ENCODE measurements around the gene SF1.
A peak's percentile ranks its signal among the peaks of the same experiment; 100 is the strongest.

The SF1 gene

GRCh38 chr11:64777449-64778222, 706 bp downstream of the SF1 start:
- DNase-seq: peak; percentile 78

- DNase-seq: no peak
These were observed 1.5 kb downstream of the SF1 start for GRCh38 chr11:64776875-64777274.

- no peak for DNase-seq
These were observed 1.9 kb downstream of the SF1 start for GRCh38 chr11:64776425-64776824.

GRCh38 chr11:64774144-64774543, 4.2 kb downstream of the SF1 start:
- no peak for DNase-seq

GRCh38 chr11:64772303-64773018, 5.9 kb downstream of the SF1 start:
- no peak for DNase-seq

- no peak for DNase-seq
These were observed 6.5 kb downstream of the SF1 start for GRCh38 chr11:64771861-64772260.

- DNase-seq: no peak
These were observed 8.2 kb downstream of the SF1 start for GRCh38 chr11:64770120-64770519.

GRCh38 chr11:64769283-64769682, 9.1 kb downstream of the SF1 start:
- DNase-seq: no peak

GRCh38 chr11:64768300-64768694, 10.0 kb downstream of the SF1 start:
- DNase-seq: no peak

GRCh38 chr11:64767344-64768299, 10.7 kb downstream of the SF1 start:
- peak; percentile 66 for DNase-seq

- DNase-seq: no peak
These were observed 11.5 kb downstream of the SF1 start for GRCh38 chr11:64766881-64767280.

GRCh38 chr11:64765851-64766665, 12.3 kb downstream of the SF1 start:
- no peak for DNase-seq

- DNase-seq: no peak
These were observed 13.0 kb downstream of the SF1 start for GRCh38 chr11:64765291-64765850.

GRCh38 chr11:64764753-64765152, 13.6 kb downstream of the SF1 start:
- DNase-seq: no peak

- peak; percentile 47 for DNase-seq
These were observed 14.2 kb downstream of the SF1 start for GRCh38 chr11:64764040-64764611.

- DNase-seq: no peak
These were observed 14.8 kb downstream of the SF1 start for GRCh38 chr11:64763526-64764039.

GRCh38 chr11:64762674-64763525, 15.4 kb downstream of the SF1 start:
- no peak for DNase-seq

- no peak for DNase-seq
These were observed 16.1 kb downstream of the SF1 start for GRCh38 chr11:64762277-64762673.

- DNase-seq: no peak
These were observed 17.5 kb downstream of the SF1 start for GRCh38 chr11:64760759-64761420.
